DMS153 (cell line): Measurements from ENCODE around the gene NPBWR2.

Experiments
- DNase-seq: peaks from one replicate; lab custom pipeline; 2025; lab: John Stamatoyannopoulos, UW

The NPBWR2 gene

DNA sequence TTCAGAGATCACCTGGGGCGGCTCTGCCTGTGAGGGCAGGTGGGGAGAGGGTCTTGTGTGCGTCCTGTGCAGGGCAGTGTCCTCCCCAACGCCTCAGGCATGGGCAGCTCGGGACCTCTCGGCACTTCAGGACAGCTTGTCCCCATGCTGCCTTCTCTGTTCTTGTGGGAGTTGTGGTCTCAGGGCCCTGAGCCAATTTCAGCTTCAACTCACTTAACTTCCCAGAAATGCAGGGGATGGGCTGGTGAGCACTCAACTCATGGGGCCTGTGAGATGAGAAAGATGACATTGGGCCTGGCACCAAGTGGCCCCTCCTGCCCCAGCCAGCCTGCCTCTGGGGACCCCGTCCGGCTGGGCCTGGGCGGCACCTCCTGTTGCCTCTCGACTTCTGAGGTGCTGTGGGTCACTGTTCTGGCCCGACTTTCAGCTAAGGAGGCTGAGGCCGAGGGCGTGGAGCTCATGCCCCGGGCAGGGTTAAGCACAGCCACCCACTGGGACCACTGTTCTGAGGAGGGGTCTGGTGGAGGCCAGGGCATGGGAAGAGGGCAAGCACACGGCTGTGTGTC lies 34.8 kb downstream of the NPBWR2 start:
- no peak for DNase-seq

DNA sequence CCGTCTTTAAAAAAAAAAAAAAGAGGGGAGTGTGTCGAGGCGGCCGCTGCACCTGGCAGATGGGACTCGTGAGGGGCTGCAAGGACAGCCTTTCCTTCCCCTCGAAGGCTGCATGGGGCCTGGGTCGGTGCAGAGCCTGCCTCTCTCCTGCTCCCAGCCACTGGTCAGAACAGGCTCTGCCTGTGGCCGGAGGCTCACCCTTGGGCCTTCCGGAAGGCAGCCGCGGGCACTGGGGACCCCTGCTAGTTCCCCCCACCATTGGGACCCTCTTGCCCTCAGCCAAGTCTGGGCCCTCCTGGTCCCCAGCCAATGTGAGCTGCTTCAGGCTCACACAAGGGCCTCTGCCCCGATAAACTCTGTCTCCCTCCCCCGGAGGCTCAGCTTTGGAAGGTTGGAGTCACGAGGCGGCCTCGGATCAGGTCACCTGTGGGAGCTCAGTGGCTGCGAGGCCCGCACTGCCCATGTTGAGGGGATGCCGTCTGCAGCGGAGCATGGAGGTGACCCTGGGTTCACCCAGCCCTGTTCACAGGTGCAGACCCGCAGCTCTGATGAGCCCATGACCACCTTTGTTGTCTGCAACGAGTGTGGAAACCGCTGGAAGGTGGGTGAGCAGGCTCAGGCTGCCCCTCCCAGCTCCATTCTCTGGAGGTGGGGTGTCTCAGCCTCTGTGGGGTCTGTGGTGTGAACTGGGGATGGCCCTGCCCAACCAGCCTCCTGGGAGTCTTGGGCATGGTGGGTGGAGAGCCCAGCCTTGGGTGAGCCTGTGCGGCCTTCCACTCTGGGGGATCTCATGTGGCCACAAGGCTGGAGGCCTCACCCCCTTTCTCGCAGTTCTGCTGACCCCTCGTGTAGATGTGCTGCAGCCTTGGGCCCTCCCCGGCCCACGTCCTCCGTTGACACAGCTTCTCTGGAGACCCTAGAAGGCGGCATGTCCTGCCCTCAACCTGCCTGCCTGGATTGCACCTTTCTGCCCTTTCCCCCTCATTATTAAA lies 35.7 kb downstream of the NPBWR2 start:
- no peak for DNase-seq

GRCh38 chr20:64070244-64070993 lies 36.9 kb downstream of the NPBWR2 start:
- DNase-seq: no peak

- DNase-seq: no peak
Measured at GRCh38 chr20:64069614-64070243, 37.6 kb downstream of the NPBWR2 start.

DNA sequence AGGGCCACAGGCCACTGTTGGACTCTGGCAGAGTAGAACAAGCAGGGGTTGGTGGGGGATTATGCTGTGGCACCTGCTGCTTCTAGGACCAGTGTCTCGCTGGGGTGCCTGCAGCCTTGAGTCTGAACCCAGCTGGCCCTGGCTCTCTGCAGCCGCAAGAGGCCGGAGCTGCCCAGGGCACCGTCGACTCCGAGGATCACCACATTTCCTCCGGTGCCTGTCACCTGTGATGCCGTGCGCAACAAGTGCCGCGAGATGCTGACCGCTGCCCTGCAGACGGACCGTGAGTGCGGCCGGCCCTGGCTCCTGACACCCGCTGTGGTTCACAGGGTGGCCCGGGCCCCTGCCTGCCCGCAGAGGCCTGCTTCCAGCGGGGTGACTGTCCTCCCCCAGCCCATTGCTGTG lies 38.2 kb downstream of the NPBWR2 start:
- no peak for DNase-seq

GRCh38 chr20:64068386-64069208 lies 38.8 kb downstream of the NPBWR2 start:
- DNase-seq: no peak

GRCh38 chr20:64067733-64068307 lies 39.5 kb downstream of the NPBWR2 start:
- no peak for DNase-seq

- no peak for DNase-seq
Measured at GRCh38 chr20:64067005-64067632, 40.2 kb downstream of the NPBWR2 start.

- DNase-seq: no peak
Measured at GRCh38 chr20:64065974-64066343, 41.4 kb downstream of the NPBWR2 start.

DNA sequence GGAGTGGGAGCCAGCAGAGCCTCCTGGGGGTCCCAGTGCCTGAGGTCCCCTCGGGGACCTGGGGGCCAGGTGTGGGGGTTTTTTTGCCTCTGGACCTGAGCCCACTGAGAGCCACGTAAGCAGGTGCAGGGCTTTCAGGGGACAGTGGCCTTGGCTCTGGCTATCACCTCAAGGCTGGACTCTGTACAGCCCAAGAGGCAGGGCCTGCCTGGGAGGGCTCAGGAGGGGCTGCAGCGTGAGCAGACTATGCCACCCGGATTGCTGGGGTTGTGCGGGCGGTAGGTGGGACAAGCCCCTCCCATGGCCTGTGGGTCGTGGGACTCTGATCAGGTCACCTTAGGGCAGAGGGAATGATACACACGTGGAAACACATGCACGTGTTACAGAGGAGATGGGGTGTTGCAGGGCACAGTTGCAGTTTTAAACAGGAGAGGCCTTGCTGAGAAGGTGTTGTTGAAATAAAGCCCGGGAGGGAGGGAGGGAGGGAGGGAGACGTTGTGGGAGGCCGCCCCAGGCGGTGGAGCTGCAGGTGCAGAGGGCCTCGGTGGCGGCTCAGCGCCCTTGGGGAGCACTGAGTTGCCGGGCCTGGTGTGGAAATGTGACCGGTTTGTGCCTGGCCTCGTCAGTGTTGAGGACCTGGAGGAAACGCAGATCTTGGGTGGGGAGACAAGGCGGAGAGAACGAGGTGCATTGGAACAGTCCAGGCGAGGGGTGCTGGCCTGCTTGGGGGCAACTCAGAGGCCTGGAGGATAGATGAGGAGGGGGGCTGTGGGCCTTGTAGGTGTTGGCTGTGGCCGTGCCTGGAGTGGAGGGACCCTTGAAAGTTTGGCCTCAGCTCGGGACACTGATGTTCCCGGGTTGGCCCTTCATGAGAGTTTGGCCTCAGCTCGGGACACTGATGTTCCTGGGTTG lies 42.0 kb downstream of the NPBWR2 start:
- no peak for DNase-seq

GRCh38 chr20:64064145-64064698 lies 43.1 kb downstream of the NPBWR2 start:
- no peak for DNase-seq

GRCh38 chr20:64063389-64064144 lies 43.8 kb downstream of the NPBWR2 start:
- DNase-seq: no peak

- DNase-seq: peak; percentile 85
Measured at GRCh38 chr20:64062596-64063388, 44.6 kb downstream of the NPBWR2 start, which contains the start of gene TCEA2. Gene TCEA2, plus strand, starts transcription at chr20:64063198. Its CDS starts 115 bp downstream, at chr20:64063313.

GRCh38 chr20:64062276-64062595 lies 45.1 kb downstream of the NPBWR2 start:
- no peak for DNase-seq

- DNase-seq: no peak
Measured at GRCh38 chr20:64058536-64058935, 48.8 kb downstream of the NPBWR2 start.

DNA sequence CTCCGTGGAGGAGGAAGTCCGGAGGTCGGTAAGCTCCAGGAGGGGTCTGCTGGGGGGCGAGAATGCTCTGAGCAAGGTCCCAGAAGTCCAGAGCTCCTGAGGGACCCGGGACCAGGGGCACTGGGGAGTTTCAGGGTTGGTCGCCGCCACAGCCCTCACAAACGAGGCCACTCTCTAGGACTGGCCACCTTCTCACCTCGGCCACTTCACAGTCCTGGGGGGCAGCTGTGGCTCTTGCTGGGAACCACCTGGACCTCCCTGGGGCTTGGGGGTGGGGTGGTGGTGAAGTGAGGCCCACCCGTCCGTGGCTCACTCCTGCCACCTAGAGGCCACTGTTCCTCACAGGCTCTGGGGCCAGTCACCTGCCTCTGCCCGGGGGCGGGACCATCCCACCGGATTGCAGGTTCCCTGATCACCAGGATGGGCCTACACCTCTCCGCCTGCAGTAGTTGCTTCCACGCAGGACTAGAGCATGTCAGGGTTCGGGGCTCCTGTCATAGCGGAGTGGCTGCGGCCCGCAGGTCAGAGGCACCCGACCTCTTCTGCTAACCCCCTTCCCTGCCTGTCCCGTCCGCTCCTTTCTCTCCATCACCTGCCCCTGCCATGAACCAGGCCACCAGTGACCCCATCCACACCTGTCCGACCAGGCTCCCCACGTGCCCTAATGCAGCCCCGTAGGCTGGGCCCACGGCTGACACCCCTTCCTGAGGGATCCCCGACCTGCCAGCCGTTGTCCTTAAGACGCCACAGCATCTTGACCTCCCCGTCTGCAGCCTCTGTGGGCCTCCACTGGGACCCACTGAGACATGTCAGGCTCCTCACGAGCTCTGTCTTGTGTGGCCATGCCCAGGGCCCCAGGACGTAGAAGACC lies 49.5 kb downstream of the NPBWR2 start:
- DNase-seq: no peak
